ENCODE measurements around the gene SLC35F4. TPM values are rescaled to one million over a fixed set of nuclear protein-coding genes. Genes with fewer than 3 reads are reported as not detected.

The SLC35F4 gene
- total RNA-seq, 1 experiment from 2014 or later, result not detected

DNA sequence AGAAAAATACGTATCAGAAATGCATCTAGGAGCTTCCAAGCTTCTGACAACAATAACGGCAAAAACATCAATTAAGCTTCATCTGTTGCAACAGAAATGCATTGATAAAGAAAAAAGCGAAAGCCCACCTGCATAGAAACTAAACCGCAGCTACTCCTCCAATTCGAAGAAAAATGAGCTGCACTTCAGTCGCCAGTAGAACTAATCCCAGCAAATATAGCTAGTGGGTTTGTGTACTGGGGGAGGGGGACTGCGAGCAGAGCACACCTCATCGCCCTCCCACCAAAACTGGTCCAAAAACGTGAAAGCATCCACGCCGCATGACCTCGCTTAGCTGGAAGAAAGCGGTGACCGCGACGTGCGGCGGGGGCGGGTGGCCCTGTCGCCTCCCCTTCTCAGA is 1.2 kb downstream of the SLC35F4 start:
- ChIA-PET POLR2A (no interaction called here), CTCF (no interaction called here), RAD21 (ENCODE audit: low non-redundant PET in 1 of 2, low total read pairs in 2 of 2, uncharacterized antibody in 2 of 2, unreplicated experiment in 2 of 2) (no interaction called here)
- no peaks in the 10 kb centered on the region for H3K79me2 ChIP-seq (ENCODE audit: insufficient read depth, low read length)
- no peak for ATAC-seq
- H3K4me2 ChIP-seq (ENCODE audit: low read length), result no peak overlapping the region
- H3K36me3 ChIP-seq (ENCODE audit: control insufficient read depth in 1 of 2, insufficient read depth in 2 of 2, low read length in 2 of 2), result no peaks in the 10 kb centered on the region
- H2AFZ ChIP-seq (ENCODE audit: low read depth, low read length, poor library complexity, severe bottlenecking), result no peak overlapping the region
- H3K9me3 ChIP-seq (ENCODE audit: control insufficient read depth in 1 of 2, insufficient read depth in 1 of 2, low read depth in 1 of 2, low read length in 2 of 2), result no peaks in the 10 kb centered on the region
- TF ChIP-seq SRF (IDR thresholded peaks at IDR 0.05; ENCODE audit: low read depth) (no peak), CBX3 (IDR thresholded peaks at IDR 0.05; ENCODE audit: low read depth) (no peak), SP1 (IDR thresholded peaks at IDR 0.05; ENCODE audit: low read depth) (no peak), EZH2 (IDR thresholded peaks at IDR 0.05) (no peak), POLR2A (IDR thresholded peaks at IDR 0.05; ENCODE audit: borderline replicate concordance, extremely low read depth, insufficient read depth, insufficient read length) (no peak), CEBPB (IDR thresholded peaks at IDR 0.05; ENCODE audit: low read depth) (no peak), ZBTB33 (IDR thresholded peaks at IDR 0.05; ENCODE audit: extremely low read depth, insufficient replicate concordance, low read length) (no peak), CTCF (IDR thresholded peaks at IDR 0.05 in 2 of 3, conservative IDR thresholded peaks at IDR 0.05 in 1 of 3; ENCODE audit: borderline replicate concordance in 1 of 3, insufficient read depth in 1 of 3, low read depth in 2 of 3, low read length in 2 of 3) (no peak), EGR1 (IDR thresholded peaks at IDR 0.05; ENCODE audit: low read depth) (no peak), FOSL1 (IDR thresholded peaks at IDR 0.05; ENCODE audit: low read depth) (no peak), REST (IDR thresholded peaks at IDR 0.05; ENCODE audit: low read depth) (no peak)
- no TSS peak for BruUV-seq (replicated peaks)
- H3K27ac ChIP-seq (ENCODE audit: low read depth, low read length), result no peak overlapping the region
- peaks cover 6% of the 10 kb centered on the region; the same call in 1 of the 2 replicates for H3K27me3 ChIP-seq (ENCODE audit: insufficient read depth, low read length)
- H3K4me1 ChIP-seq (ENCODE audit: control insufficient read depth in 1 of 2, insufficient read depth in 2 of 2, low read length in 2 of 2), result no peaks in the 10 kb centered on the region
- no peak for DNase-seq (ENCODE audit: low read depth, low spot score)
- no peak overlapping the region for H3K9ac ChIP-seq (ENCODE audit: low read length)
- intact Hi-C loops (cut with micrococcal nuclease), result no loop called here
- H4K20me1 ChIP-seq (ENCODE audit: insufficient read depth), result no peaks in the 10 kb centered on the region
- no peaks in the 10 kb centered on the region for H3K9me2 ChIP-seq (ENCODE audit: insufficient read depth)
- no peak overlapping the region for H3K4me3 ChIP-seq (replicated peaks in 1 of 2; ENCODE audit: low read depth in 1 of 2, low read length in 2 of 2)
